Heart left ventricle (tissue), 16 donors: ENCODE results near the gene COX4I1. TPM values are rescaled to one million over a fixed set of nuclear protein-coding genes. Genes with fewer than 3 reads are reported as not detected.
"Not testable (repeated sequence)": the region's sequence is repeated elsewhere in the genome, so short reads cannot be mapped to it uniquely, and the experiment has no call there.

ENCODE experiments used
- ATAC-seq, 4 donors: fragments of 200-7000 bp; cut with Tn5 transposase; one replicate each; pipeline ENCODE4 v1.9.1; 2020 to 2022; ENCODE audit warnings: moderate library complexity in 4 of 4, mild to moderate bottlenecking in 3 of 4, moderate number of reproducible peaks in 1 of 4
- DNase-seq, 5 donors: peaks; one replicate each; pipeline ENCODE4 v3.0.0-alpha.2; 2020
- H3K27ac ChIP-seq, 12 donors: fragments of 200-600 bp; sonication (generic) in 4 of 12; one replicate each; pipeline versions ENCODE4 v1.5.0 to v1.8.0; 2016 to 2022; ENCODE audit warnings: mild to moderate bottlenecking in 2 of 12
- H3K27me3 ChIP-seq, 9 donors: fragments of 200-600 bp; sonication (generic) in 2 of 9; one replicate each; pipeline versions ENCODE4 v1.5.1 to v1.8.0; 2016 to 2022; ENCODE audit warnings: mild to moderate bottlenecking in 3 of 9
- H3K36me3 ChIP-seq, 9 donors: fragments of 200-600 bp; sonication (generic) in 2 of 9; one replicate each; pipeline versions ENCODE4 v1.5.0 to v1.8.0; 2018 to 2022; ENCODE audit warnings: mild to moderate bottlenecking in 2 of 9
- H3K4me1 ChIP-seq, 12 donors: fragments of 200-600 bp; sonication (generic) in 4 of 12; one replicate each; pipeline versions ENCODE4 v1.5.0 to v1.8.0; 2016 to 2022; ENCODE audit warnings: mild to moderate bottlenecking in 3 of 12
- H3K4me3 ChIP-seq, 12 donors: fragments of 200-600 bp; sonication (generic) in 4 of 12; one replicate each; pipeline versions ENCODE4 v1.5.0 to v1.8.0; 2017 to 2022; ENCODE audit warnings: mild to moderate bottlenecking in 9 of 12, moderate library complexity in 4 of 12
- H3K9me3 ChIP-seq, 12 donors: fragments of 200-600 bp; sonication (generic) in 4 of 12; one replicate each; pipeline versions ENCODE4 v1.5.0 to v1.8.0; 2016 to 2022; ENCODE audit warnings: mild to moderate bottlenecking in 1 of 12
- CTCF ChIP-seq, 12 donors: fragments of 200-600 bp; sonication (generic) in 4 of 12; IDR thresholded peaks; one replicate each; pipeline versions ENCODE4 v1.5.0 to v1.8.0; 2018 to 2022; ENCODE audit warnings: antibody characterized with exemption in 12 of 12, mild to moderate bottlenecking in 5 of 12
- POLR2A ChIP-seq, 2 donors: fragments of 450-650 bp; IDR thresholded peaks; one replicate each; pipeline ENCODE4 v1.6.1; 2017; ENCODE audit warnings: antibody characterized with exemption in 2 of 2, mild to moderate bottlenecking in 2 of 2, moderate library complexity in 2 of 2
- WGBS, 4 donors: extraction: QIAGEN DNeasy Blood & Tissue Kit in 2 of 4; methylation state at CpG; one replicate each; pipeline versions ENCODE4 v1.1.5 to v1.1.7; 2013 to 2018; 5-methylcytosine and 5-hydroxymethylcytosine counted together
- intact Hi-C, 10 donors: fragments of 100-400 bp; cut with DNase I; formaldehyde crosslinking; loops; one replicate each; pipeline versions ENCODE4 v1.11.1 to v1.14.2; 2022
- polyA plus RNA-seq, 2 donors: library from polyadenylated mRNA; stranded (reverse); fragments of 200-250 nt; gene quantifications; one replicate each; pipeline ENCODE4 v1.2.3, GENCODE V29; 2013
- total RNA-seq, 9 donors: library from RNA; depleted of rRNA in 2 of 9; stranded (reverse); fragments of >200 nt in 2 of 9; fragmentation: NEBNext Ultra II Directional in 3 of 9; extraction: Animal tissue kit (Norgen Biotek cat#: 25700) in 3 of 9; gene quantifications; one replicate each; pipeline versions ENCODE4 v1.1.0 to v1.2.4, GENCODE V29; 2016 to 2023
- donor health status: ischemic (EF 13 %, LVEDD 7.1; RV severe dilation, severe dysfunction).
- donor health status: healthy with polysubstance abuse.
- donor health status: DM: no; HTN: yes; CAD: no.
- donor health status: DM: no; HTN: no; CAD: no.
- donor health status: ischemic (EF 25% LVEDD 6.9; RV normal size, moderate dysfunction).
- donor health status: ischemic (EF 25% LVEDD 5.7; RV mildly dilated, moderate dysfunction).
- donor health status: healthy.
- donor health status: DM: yes; HTN: yes; CAD: no.
- donor health status: ischemic (EF 35%, LVEDD 5.7; RV mildly dilated, moderate dysfunction).
- donor health status: nonischemic (EF 11% LVEDD 7.7; RV severe dilation, severe dysfunction).
- donor health status: DM: yes; HTN: yes; CAD: no.
- donor health status: PGD.
- donor health status: ischemic (EF 29% LVEDD 5.4; RV normal size, mild dysfunction).
- donor health status: nonischemic (EF 23%, LVEDD 6.1; RV moderate dilation, normal function).

The COX4I1 gene
- total and polyA plus RNA-seq, 11 donors, result 1,047 to 5,448 (median 1,793) TPM

- peaks cover 0 to 39% (median 16%) of the 10 kb centered on the region in 12 donors for H3K4me1 ChIP-seq
- intact Hi-C loops, result no loop called here
- H3K27me3 ChIP-seq, result no peaks in the 10 kb centered on the region
- DNase-seq (no peak), ATAC-seq (no peak)
- no peak for TF ChIP-seq CTCF (IDR thresholded peaks at IDR 0.05)
- no peak for TF ChIP-seq POLR2A (IDR thresholded peaks at IDR 0.05)
- peaks cover 2 to 65% (median 61%) of the 10 kb centered on the region in 9 donors for H3K36me3 ChIP-seq
- WGBS, 4 donors, result 56 to 86% (median 67%) methylated on average over 13 to 14 of the region's 14 CpGs
- no peak overlapping the region for H3K4me3 ChIP-seq
- no peak overlapping the region for H3K27ac ChIP-seq
- H3K9me3 ChIP-seq, result no peaks in the 10 kb centered on the region
Observed at GRCh38 chr16:85803570-85803969, 4.1 kb downstream of the COX4I1 start.

- no peak for ATAC-seq
- WGBS, 4 donors, result 76 to 88% (median 81%) methylated on average over 17 to 18 of the region's 18 CpGs
- H3K4me1 ChIP-seq, result peaks cover 0 to 33% (median 12%) of the 10 kb centered on the region in 12 donors
Observed at GRCh38 chr16:85805442-85806045, 6.0 kb downstream of the COX4I1 start.

GRCh38 chr16:85806539-85806938 lies 7.0 kb downstream of the COX4I1 start:
- H3K36me3 ChIP-seq, result peaks cover 2 to 59% (median 58%) of the 10 kb centered on the region in 9 donors

More at GRCh38 chr16:85805442-85806045, 6.0 kb downstream of the COX4I1 start:
- Histone ChIP-seq H3K36me3 (peaks cover 2 to 65% (median 61%) of the 10 kb centered on the region in 9 donors), H3K4me3 (no peak overlapping the region), H3K9me3 (no peaks in the 10 kb centered on the region), H3K27me3 (no peaks in the 10 kb centered on the region), H3K27ac (no peak overlapping the region)
- DNase-seq, result no peak
- TF ChIP-seq CTCF (IDR thresholded peaks at IDR 0.05) (no peak), POLR2A (IDR thresholded peaks at IDR 0.05) (no peak)
- intact Hi-C loops, result no loop called here

GRCh38 chr16:85807340-85807739 lies 7.8 kb downstream of the COX4I1 start:
- H3K4me3 ChIP-seq, DNase-seq, H3K27me3 ChIP-seq, ATAC-seq, H3K27ac ChIP-seq, H3K9me3 ChIP-seq, intact Hi-C loops: not testable (repeated sequence)
- WGBS, 4 donors, result 78 to 92% (median 92%) methylated on average over 5 to 6 of the region's 6 CpGs
- peaks cover 0 to 15% (median 0%) of the 10 kb centered on the region in 12 donors for H3K4me1 ChIP-seq
- peaks cover 2 to 51% (median 50%) of the 10 kb centered on the region in 9 donors for H3K36me3 ChIP-seq

More at GRCh38 chr16:85806539-85806938, 7.0 kb downstream of the COX4I1 start:
- 89 to 92% (median 92%) methylated on average over 11 of the region's 11 CpGs for WGBS, 4 donors
- no peaks in the 10 kb centered on the region for H3K9me3 ChIP-seq
- H3K27me3 ChIP-seq, result peaks cover 0 to under 1% (median 0%) of the 10 kb centered on the region in 9 donors
- TF ChIP-seq POLR2A (IDR thresholded peaks at IDR 0.05), result no peak
- TF ChIP-seq CTCF (IDR thresholded peaks at IDR 0.05), result no peak
- no peak for DNase-seq
- no peak overlapping the region for H3K27ac ChIP-seq
- peaks cover 0 to 23% (median 5%) of the 10 kb centered on the region in 12 donors for H3K4me1 ChIP-seq
- intact Hi-C loops, result no loop called here
- ATAC-seq, result no peak
- no peak overlapping the region for H3K4me3 ChIP-seq

GRCh38 chr16:85808104-85808503 lies 8.6 kb downstream of the COX4I1 start:
- intact Hi-C loops, H3K9me3 ChIP-seq, ATAC-seq, H3K4me3 ChIP-seq, H3K27ac ChIP-seq, DNase-seq: not testable (repeated sequence)
- H3K4me1 ChIP-seq, result peaks cover 0 to 11% (median 0%) of the 10 kb centered on the region in 12 donors
- peaks cover 0 to 13% (median under 1%) of the 10 kb centered on the region in 9 donors for H3K27me3 ChIP-seq
- 86 to 100% (median 95%) methylated on average over 7 to 27 of the region's 27 CpGs for WGBS, 4 donors
- peaks cover 2 to 43% (median 42%) of the 10 kb centered on the region in 9 donors for H3K36me3 ChIP-seq
